Measurements from ENCODE around the gene MCRIP2.

The MCRIP2 gene

GRCh38 chr16:616733-617586 lies 24.7 kb upstream of the MCRIP2 start:
- no peak for DNase-seq (ENCODE audit: low spot score)

GRCh38 chr16:617855-618254 lies 23.8 kb upstream of the MCRIP2 start:
- DNase-seq (ENCODE audit: low spot score) = no peak

- DNase-seq (ENCODE audit: low spot score) = no peak
Measured at GRCh38 chr16:619476-620100, 22.0 kb upstream of the MCRIP2 start.

DNA sequence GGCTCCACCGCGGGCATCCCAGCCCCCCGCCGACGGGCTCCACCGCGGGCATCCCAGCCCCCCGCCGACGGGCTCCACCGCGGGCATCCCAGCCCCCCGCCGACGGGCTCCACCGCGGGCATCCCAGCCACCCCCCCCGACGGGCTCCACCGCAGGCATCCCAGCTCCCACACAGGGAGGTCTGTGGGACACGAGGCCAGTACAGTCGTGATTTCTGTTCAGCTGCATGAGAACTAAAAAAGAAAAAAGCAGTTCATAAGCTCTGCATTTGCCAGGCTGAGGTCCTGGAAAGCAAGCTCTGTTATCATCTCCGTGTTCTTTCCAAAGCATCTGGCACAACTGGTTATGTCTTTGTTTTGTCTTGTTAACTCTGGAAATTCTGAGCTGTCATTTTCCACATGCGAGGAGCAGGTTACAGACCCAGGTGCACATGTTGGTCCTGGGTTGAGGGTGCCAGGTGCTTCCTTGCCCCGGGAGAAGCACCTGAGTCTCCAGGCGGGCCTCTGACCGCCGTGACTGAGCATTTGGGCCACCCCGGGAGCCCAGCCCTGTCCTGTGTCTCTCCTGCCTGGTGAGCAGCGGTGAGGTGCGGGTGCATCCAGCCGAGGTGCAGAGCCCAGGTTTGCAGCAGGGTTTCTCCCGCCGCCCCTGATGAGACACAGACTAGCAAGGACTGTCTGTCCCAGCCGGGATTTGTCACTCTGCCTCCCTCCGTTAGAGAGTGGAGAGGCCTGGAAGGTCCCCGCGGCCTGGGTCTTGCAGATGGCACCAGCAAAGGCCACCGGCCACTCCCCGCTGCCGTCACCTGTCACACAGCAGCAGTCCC lies 20.7 kb upstream of the MCRIP2 start:
- DNase-seq (ENCODE audit: low spot score) = no peak

DNA sequence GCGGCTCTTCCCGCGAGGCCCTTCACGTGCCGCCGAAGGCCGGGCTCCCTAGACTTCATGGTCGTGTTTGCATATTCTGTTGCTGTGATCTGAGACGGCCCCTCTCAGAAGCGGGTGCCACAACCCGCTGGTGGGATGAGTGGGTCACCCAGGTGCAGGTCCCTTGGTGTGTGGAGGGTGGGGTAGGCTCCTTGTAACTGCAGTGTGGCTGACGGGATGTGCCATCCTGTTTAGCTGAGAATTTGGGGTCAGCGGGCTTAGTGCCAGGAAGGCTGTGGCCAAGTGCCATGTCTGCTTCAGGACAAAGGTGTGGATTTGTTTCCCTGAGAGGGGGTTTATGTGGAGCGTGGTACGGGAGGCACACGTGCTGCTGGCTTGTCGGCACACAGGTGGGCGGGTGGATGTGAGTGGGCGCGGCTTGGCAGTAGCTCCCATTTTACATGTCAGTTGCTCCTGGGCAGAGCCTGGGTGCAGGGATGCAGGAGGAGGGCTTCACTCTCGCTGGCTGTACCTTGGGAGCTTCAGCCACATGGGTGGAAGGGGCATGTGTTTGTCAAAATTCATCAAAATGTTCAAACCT lies 20.0 kb upstream of the MCRIP2 start:
- no peak for DNase-seq (ENCODE audit: low spot score)

DNA sequence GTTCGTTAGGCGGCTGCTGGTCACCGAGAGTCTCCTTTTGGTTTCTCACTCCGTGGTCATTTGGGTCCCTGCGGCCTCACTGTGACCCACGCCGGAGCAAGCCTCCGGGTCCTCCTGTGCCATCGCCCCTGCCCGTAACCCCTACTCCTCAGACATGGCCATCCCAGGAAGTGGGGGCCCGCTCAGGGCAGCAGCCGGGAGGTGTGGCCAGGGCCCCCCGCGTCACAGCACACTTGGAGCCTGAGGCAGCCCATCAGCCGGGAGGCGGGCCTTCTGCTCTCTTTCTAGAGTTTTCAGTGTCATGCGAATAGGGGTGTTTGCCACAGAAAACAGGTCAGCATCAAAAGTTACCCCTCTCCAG lies 18.7 kb upstream of the MCRIP2 start:
- DNase-seq (ENCODE audit: low spot score) = no peak

GRCh38 chr16:624526-625070 lies 17.0 kb upstream of the MCRIP2 start:
- DNase-seq (ENCODE audit: low spot score) = no peak

DNA sequence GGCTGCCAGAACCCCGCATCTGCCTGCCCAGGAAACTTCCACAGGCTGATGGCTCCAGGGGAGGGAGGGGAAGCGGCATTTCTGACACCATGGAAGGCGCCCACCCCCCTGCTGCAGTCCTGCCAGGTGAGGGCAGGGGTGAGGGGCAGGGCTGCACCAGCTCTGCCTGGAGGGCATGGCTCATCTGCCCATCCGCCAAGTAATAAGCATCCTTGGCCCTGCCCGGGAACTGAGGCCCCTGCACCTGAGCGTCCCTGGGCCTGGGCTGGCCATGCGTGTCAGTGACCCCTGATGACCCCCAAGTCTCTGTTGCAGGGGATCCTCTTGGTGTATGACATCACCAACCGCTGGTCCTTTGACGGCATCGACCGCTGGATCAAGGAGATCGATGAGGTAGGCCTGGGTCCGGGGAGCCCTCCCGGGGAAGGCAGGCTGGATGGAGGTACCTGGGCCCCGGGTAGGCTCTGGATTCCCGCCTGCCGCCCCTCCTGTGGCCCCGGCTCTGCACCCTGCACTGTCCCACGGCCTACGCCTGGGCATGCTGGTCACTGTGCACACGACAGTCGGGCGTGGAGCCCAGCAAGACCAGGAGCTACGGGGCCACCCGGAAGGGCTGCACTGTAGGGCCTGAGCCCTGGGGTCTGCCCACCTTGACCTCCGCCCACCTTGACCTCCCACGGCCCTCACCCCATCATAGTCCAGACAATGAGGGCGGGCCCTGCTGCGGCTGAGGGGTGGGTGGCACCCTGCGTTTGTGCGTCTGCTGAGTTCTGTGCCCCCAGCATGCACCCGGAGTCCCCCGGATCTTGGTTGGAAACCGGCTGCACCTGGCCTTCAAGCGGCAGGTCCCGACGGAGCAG lies 16.3 kb upstream of the MCRIP2 start:
- DNase-seq (ENCODE audit: low spot score) = no peak

DNA sequence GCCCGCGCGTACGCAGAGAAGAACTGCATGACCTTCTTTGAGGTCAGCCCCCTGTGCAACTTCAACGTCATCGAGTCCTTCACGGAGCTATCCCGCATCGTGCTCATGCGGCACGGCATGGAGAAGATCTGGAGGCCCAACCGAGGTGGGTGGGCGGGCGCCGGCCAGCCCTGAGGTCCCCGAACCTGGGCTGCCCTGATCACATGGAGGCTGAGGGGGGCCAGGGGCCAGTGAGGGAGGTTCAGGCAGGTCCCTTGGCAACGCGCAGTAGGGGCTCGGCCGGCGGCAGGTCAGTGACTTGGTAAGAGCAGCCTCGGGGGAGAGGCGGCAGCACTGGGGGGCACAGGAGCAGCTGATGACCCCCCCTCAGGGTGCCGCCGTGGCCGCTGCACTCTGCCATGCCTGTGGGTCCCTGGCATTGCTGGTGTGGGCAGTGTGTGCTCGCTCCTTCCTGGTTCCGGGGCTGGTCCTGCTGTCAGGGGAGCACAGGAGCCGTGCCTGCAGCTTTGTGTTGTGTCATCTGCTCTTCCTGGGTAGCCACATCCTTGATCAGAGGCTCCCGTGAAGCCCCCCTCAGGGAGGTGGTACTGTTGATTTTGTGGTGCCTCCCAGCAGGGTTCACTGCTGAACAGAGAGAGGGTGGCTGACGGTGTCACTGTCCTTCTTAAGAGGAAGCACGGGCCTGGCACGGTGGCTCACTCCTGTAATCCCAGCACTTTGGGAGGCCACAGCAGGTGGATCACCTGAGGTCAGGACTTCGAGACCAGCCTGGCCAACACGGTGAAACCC lies 15.5 kb upstream of the MCRIP2 start:
- DNase-seq (ENCODE audit: low spot score) = no peak

DNA sequence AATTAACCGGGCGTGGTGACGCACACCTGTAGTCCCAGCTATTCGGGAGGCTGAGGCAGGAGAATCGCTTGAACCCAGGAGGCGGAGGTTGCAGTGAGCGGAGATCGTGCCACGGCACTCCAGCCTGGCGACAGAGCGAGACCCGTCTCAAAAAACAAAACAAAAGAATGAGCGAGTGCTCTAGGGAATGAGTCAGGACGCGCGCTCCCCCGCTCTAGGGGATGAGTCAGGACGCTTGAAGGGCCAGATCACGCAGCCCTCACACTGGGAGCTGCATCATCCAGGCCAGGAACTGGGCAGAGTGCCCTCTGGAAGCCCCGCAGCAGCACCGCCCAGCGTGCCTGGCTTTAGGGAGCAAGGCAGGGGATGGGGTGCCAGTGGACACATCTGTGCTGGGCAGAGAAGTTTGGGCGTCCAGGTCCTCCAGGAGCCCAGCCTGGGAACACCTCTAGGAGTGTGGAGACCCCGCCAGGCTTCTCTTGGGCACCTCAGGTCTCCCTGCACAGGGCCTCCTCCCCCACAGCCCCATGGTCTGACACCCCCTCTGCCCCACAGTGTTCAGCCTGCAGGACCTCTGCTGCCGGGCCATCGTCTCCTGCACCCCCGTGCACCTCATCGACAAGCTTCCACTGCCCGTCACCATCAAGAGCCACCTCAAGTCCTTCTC lies 14.7 kb upstream of the MCRIP2 start:
- no peak for DNase-seq (ENCODE audit: low spot score)

DNA sequence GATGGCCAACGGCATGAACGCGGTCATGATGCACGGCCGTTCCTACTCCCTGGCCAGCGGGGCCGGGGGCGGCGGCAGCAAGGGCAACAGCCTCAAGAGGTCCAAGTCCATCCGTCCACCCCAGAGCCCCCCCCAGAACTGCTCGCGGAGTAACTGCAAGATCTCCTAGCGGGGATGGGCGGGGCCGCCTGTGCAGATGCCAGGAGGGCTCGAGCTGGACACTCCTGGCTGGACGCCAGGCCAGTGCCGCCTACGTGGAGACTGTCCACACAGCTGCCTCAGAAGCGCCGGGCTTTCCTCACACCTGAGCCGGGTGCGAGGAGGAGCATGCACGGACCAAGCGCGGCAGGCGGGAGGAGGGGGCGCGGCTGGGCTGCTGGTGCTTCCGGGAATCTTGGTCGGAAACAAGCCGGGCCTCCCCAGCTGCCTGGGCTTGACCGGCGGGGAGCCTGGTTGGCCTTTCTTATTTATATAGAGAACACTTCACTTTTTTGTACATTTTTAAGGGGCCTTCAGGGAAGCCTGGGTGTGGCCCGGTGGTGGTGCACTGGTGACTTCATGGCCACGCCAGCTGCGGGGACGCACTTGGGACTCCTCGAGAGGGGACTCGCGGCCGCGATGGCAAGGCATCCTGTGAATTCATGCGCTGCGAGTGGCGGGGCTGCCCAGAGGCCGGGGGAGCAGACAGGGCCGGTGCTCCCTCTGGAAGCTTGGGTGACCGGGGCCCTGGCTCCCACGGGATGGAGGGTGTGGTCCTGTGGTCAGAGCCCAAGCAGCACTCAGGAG lies 14.0 kb upstream of the MCRIP2 start:
- DNase-seq (ENCODE audit: low spot score) = no peak

DNA sequence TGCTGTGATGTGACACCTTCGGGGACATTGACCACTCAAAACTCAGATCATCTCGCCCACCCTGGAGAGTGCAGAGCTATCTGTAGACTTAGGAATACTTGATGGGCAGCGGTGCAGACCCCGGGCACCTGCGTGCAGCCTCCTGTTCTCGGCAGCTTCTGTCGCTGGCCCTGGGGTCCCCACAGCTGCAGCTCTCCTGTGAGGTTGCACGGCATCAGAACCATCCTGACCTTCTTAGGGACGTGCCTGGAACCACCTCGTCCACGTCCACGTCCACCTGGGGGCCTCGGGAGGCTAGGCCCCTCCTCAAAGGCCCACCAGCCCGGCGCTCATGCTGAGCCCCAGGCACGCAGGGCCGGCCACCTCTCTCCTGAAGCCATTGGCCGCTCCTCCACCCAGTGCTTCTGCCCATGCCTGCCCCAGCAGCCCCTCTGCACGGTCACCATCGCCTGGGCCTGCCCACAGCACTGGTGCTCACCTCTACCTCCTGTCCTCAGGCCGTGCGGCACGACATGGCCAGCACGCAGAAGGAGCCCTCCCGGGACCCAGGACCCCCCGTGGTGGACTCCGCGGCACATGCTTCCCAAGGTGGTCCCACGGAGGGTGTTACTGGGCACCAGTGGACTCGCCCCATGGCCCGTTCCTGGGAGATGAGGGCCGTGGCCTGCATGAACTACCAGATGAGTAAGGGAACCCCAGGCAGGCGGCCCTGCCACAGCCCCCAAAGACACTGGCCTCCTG lies 13.1 kb upstream of the MCRIP2 start:
- DNase-seq (ENCODE audit: low spot score) = no peak

DNA sequence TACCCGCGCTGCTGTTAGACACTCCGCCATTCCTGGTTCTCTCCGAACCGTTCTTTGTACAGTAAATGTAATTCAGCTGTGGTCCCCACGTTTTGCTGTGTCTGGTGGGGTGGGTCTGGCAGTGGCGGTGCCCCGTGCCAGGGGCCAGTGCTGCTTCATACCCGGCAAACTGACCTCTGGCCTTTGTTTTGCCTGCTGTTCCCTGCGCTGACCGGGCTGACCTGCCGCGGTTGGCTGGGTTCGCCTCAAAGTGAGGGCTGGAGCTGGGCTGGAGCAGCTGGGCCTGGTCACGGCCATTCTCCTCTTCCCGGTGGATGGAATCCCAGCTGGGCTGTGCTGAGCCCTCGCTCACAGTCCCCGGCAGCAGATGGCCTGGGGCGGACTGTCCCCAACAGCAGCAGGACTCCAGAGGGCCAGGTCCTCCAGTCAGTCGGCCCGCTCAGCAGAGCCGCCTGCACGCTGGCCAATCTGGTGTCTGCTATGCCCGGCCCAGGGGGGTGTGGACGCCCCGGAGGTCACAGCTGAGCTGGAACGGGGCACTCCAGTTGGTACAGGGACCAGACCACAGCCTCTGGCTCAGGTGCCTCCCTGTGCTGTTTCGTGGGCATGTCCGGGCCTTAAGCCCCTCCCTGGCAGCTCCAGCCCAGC lies 12.3 kb upstream of the MCRIP2 start:
- no peak for DNase-seq (ENCODE audit: low spot score)

GRCh38 chr16:629833-630248 lies 11.8 kb upstream of the MCRIP2 start:
- DNase-seq (ENCODE audit: low spot score) = no peak

DNA sequence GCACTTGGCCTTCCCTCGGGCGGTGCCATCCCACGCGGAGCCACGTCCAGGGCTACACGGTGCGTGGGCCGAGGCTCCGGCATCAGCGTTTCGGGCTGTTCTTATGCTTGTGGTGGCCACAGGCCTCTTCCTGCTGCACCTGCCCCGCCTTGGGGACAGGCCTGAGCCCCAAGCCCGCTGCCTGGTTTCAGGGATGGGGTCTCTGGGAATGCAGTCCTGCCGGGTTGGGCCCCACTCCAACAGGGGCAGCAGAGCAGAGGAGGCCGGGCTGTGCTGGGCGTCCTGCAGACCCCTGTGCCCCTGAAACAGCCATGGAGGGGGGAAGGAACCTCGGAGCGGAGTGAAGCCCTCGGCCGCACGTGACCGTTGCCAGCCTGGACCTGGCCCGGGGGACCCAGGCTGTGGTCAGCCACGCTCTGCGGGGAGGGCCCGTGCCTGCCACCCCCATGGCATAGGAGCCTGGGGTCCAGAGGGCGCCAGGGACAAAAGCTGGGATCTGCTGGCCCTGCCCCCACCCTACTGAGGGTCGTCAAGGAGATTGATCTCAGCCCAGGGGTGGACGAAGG lies 11.3 kb upstream of the MCRIP2 start:
- DNase-seq (ENCODE audit: low spot score) = no peak

DNA sequence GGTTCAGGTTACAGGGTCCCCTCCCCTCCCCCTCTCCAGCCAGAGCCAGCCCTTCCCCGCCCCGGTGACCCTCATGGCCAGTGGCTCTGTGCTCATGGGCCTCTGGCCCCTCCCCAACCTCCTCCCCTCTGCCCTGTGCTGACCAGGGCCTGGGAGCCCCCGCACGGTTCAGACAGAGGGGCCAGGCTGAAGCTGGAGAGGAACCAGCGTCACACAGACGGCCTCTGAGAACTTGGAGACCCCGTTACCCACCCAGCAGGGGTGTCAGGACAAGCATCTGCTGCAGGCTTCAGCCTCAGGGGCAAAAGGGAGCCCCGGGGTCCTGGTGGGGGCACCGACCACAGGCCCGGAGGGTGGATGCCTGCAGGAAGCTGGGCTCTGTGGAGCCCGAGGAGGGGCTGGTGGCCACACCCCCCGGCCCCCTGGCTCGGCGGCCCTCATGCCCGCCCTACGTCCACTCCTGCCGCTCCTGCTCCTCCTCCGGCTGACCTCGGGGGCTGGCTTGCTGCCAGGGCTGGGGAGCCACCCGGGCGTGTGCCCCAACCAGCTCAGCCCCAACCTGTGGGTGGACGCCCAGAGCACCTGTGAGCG lies 10.7 kb upstream of the MCRIP2 start, which contains the start of gene WFIKKN1:
Gene WFIKKN1 (plus strand): TSS at position 171 of the 591 bp plus-strand sequence. CDS start 269 bp downstream, at position 440.
- DNase-seq (ENCODE audit: low spot score) = no peak

- DNase-seq (ENCODE audit: low spot score) = no peak
Measured at GRCh38 chr16:631808-632358, 9.7 kb upstream of the MCRIP2 start.
